Retinal pigment epithelial cell (primary cell): ENCODE results near the gene INPP4B.

Source experiments
- DNase-seq: peaks from one replicate; pipeline ENCODE4 v3.0.0-alpha.2; 2010; ENCODE audit warnings: low read depth
- H3K4me3 ChIP-seq: 2 replicates; pipeline ENCODE4 v1.5.1; 2011; ENCODE audit warnings: mild to moderate bottlenecking, low read length, control low read depth, moderate library complexity
- TF ChIP-seq, protein P1 (sequence below): conservative IDR thresholded peaks from 2 replicates; pipeline ENCODE4 v1.5.1; 2011; ENCODE audit warnings: low read depth, low read length, control low read depth, inconsistent platforms

INPP4B gene

DNA sequence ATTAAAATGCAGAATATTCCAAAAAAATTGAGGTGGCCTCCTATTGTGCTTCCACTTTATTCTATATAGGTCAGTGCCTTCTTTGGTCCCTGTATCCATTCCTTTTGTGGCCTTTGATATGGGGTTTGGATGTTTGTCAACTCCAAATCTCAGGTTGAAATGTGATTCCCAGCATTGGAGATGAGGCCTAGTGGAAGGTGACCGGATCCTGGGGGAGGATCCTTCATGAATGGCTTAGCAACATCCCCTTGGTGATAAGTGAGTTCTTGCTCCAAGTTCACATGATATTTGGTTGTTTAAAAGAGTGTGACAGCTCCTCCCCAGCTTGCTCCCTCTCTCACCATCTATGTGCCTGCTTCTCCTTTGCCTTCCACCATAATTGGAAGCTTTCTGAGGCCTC, 380.6 kb downstream of the INPP4B start:
- TF ChIP-seq, protein P1, sequence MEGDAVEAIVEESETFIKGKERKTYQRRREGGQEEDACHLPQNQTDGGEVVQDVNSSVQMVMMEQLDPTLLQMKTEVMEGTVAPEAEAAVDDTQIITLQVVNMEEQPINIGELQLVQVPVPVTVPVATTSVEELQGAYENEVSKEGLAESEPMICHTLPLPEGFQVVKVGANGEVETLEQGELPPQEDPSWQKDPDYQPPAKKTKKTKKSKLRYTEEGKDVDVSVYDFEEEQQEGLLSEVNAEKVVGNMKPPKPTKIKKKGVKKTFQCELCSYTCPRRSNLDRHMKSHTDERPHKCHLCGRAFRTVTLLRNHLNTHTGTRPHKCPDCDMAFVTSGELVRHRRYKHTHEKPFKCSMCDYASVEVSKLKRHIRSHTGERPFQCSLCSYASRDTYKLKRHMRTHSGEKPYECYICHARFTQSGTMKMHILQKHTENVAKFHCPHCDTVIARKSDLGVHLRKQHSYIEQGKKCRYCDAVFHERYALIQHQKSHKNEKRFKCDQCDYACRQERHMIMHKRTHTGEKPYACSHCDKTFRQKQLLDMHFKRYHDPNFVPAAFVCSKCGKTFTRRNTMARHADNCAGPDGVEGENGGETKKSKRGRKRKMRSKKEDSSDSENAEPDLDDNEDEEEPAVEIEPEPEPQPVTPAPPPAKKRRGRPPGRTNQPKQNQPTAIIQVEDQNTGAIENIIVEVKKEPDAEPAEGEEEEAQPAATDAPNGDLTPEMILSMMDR: no peak

DNA sequence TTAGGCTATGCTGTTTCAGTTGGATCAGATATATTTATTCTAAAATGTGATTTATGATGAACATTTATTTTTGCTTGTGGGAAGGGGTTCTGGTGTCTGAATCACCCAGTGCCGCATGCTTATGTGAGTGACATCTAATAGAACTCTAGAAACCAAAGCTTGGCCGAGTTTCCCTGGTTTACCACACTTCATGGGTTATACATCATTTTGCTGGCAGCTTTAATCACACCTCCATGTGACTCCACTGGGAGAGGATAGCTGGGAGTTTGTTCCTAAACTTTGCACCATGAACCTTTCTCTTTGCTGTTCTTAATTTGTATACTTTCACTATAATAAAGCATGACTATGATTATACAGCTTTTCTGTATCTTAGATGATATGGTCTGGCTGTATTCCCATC, 382.9 kb downstream of the INPP4B start:
- TF ChIP-seq, protein P1: no peak
- no peak overlapping the region for H3K4me3 ChIP-seq
- DNase-seq: no peak

More for the DNA sequence above, 380.6 kb downstream of the INPP4B start:
- no peak for DNase-seq
- H3K4me3 ChIP-seq: no peak overlapping the region

DNA sequence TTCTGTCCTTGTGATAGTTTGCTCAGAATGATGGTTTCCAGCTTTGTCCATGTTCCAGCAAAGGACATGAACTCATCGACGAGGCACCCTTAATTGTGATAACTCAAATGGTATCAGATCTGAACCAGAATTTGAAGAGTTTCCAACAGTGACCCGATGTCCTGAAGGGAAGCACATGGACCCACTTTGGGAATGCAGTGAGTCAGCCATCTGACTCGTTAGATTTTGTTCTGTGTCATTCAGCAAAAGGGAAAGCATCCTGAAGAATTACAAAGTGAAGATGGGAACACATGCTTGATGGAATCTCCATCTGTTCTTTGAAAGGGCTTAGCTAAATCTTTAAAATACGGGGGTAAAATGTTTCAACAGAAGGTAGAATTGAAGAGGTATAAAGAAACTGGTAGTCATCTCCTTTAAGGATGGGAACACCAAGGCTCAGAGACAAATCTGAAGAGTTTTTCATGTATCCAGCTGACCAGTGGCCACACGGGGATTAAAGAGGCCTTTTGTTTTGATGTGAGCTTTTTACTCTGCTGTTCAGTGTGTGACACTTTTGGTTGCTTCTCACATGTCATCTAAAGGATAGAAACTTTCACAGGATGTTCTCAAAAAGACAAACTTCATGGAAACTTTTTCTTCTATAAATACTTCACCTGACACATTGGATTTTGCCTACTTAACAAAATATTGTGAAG, 393.8 kb downstream of the INPP4B start:
- TF ChIP-seq, protein P1: no peak
- no peak for DNase-seq
- H3K4me3 ChIP-seq: no peak overlapping the region

DNA sequence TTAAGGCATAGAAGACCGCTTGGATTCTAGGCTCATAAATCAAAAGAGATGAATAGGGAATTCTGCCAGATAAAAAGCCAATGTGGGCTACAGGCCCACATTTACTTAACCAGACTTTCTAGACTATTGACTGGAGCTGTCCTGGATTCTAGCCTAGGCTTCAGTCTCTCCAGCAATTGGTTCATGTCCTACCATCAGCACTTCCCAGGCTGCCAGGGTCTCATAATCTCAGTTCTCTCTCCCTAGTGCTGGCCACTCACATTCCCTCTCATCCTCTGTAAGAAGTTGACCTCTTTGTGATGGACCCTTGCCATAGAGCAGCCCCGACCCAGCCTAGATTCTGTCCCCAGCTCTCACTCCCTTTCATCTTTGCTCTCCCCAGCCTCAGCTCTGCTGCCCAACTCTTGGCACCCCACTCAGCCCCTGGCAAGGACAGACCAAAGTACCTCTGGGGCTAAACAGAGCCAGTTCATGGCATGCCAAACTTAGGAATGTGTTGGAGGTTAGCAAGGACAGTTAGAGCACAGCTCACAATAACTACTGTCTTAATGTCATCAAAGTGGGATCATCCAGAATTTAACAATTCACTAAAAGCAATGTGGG, 396.2 kb downstream of the INPP4B start:
- TF ChIP-seq, protein P1: no peak
- DNase-seq: no peak
- no peak overlapping the region for H3K4me3 ChIP-seq

DNA sequence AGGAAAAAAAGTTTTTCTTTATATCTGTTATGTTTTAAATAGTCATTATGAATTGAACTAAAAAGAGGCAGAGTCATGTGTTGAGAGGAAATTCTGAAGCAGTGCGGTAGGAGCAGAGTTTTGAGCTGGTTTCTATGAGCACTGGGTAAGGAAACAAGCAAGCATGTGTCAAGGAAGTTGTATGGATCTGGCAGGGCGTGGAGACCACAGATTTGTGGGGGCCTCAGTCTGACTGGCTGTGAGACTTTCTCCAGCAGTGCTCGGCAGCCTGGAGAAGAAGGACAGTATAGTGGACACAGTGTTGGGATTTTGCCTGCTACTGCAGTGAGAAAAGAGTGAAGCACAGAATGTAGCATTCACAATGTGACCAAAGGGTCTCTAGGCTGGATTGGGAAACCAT, 399.1 kb downstream of the INPP4B start:
- H3K4me3 ChIP-seq: no peak overlapping the region
- DNase-seq: no peak
- TF ChIP-seq, protein P1: no peak

DNA sequence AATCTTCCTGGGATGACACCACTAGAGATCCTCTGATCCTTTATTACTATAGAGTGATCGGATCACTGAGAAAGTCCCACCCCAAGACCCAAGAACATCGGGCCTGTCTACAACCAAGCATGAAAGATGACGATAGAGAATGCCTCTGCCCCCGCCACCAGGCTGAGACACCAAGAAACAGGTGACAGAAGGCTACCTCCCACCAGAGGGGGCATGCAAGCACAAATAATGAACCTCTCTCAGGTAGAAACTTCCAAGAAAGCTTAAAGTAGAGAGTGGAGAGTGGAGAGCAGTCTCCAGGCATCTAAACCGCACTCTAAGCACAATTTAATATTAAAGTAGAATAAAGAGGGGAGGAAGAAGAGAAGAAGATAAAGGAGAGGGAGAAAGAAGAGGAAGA, 402.6 kb downstream of the INPP4B start:
- no peak for DNase-seq
- TF ChIP-seq, protein P1: no peak

DNA sequence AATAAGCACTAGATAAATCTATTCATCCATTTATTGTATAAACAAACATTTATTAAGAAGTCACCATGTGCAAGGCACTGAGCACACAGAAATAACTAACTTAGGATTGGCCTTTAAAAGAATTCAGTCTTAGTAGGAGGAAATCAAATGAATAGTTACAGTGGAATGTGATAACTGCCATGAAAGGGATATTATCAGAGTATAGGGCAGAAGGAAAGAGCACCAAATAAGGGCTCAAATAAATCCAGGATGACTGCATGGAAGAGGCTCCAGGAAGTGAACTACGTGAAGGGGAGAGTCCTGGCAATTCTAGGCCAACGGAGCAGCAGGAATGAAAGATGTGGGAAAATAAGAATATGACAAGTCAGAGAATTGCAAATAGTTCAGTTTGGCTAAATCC, 406.0 kb downstream of the INPP4B start:
- no peak for DNase-seq
- no peak overlapping the region for H3K4me3 ChIP-seq
- TF ChIP-seq, protein P1: no peak

More for the DNA sequence above, 402.6 kb downstream of the INPP4B start:
- H3K4me3 ChIP-seq: no peak overlapping the region
